Measurements from ENCODE around the gene HIF3A.
"Not testable (repeated sequence)": the region's sequence is repeated elsewhere in the genome, so short reads cannot be mapped to it uniquely, and the experiment has no call there.

The HIF3A gene

DNA sequence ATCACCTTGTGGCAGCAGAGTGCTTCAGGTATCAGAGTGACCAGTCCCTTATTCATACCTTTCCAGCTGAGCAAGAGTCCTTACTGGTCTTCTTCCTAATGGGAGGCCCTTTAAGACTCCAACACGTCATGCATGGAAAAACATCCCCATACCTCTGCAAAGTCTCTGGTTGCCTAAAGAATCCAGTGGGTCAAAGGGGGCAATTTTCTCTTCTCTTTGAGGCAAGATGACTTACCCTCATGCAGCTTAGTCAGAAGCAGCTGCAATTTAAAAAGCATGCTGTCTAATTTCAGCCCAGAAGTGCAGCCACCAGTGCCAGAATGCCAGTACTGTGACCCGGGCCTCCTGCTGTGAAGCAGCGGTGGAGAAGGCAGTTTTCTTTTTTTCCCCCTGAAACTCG is 68.7 kb downstream of the HIF3A start:
- DNase-seq = no peak

DNA sequence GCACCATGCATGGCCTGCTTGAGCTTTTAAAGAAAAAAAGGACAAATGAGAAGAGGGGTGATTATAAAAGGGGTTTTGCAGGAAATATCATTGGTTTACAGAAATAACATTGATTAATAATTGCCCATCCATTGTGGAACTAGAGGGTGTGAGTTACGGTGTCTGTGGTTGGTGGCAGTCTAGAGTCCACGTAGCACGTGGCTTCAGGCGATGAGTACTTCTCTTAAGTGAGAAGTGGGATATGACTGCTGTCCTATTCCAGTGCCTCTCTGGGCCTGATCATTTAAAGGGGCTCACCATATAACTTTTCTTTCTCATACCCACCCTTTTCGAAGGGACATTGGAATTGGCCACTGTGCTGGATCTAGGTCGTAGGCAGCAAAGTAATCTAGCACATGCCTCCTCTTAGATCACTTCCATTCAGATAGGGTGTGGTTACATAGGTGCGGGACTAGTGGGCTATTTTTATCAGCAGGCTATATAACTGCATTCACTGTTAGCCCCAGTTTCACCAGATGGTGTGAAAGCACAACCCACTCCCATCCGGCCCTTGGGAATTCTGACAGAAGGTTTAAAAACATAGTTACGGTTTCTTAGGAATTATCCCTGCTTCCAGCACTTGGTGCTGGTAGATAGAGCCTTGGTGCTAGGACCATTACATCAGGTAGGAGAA is 69.9 kb downstream of the HIF3A start:
- DNase-seq = no peak

DNA sequence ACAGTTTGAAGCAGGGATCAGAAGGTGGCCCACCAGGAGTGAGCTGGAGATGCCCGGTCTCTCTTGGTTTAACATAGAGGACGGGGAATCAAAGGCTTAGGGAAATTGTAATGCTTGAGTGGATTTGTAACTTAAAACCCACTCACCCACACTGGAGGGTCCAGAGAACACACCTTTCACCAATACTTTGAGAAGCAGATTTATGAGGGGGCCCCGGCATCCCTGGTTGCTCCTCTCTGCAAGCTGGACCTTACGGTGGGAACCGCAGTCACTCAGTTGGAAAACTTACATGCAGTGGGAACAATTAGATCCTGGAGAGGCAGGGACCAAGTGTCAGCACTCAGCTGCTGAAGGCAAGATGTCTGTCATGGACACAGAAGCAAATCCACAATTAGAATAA is 70.6 kb downstream of the HIF3A start:
- DNase-seq = no peak

DNA sequence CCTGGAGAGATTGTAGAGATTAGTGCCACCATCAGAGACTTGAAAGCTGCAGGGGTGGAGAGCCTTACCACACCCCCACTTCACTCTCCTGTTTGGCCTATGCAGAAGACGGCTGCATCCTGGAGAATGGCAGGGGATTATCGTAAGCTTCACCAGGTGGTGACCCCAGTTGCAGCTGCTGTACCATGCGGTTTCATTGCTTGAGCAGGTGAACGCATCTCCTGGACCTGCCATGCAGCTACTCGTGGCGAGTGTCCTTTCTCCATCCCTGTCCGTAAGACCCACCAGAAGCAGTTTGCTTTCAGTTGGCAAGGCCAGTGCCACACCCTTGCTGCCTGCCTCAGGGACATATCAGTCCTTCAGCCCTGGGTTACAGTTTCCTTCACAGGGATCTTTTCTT is 71.3 kb downstream of the HIF3A start:
- no peak for DNase-seq

DNA sequence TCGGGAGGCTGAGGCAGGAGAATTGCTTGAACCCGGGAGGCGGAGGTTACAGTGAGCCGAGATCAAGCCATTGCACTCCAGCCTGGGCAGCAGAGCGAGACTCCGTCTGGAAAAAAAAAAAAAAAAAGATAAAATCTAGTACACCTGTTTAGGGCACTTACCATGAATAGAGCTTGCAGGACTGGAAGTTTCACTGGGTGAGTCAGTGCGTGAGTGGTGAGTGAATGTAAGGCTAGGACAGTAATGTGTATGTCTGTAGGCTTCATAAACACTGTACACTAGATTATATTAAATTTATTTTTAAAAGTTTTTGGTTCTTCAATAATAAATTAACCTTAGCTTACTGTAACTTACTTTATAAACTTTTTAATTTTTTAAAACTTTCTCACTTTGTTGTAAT is 73.0 kb downstream of the HIF3A start:
- DNase-seq = no peak

DNA sequence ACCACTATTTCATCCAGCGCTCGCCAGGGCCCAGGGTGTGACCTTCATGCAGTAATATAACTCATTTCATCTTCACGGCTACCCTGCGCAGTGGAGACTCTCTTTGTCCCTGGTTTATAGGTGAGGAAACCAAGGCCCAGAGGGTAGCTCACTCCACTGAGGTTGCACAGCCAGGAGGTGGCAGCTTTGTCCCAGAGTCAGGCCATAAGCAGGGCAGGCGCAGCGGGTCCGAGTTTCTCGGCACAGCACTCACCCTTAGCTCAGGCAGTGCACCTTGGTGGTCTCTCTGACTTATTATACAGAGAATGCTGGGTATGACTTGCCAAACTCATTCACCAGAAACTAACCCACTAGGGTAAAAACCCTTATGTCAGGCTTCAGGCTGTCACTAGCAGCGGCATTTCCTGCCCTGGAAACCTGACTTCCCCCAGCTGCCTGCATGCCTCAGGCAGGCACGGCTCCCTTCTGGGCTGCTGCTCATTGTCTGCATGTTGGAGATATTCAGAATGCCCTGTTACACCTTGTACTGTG is 74.6 kb downstream of the HIF3A start:
- DNase-seq = no peak

DNA sequence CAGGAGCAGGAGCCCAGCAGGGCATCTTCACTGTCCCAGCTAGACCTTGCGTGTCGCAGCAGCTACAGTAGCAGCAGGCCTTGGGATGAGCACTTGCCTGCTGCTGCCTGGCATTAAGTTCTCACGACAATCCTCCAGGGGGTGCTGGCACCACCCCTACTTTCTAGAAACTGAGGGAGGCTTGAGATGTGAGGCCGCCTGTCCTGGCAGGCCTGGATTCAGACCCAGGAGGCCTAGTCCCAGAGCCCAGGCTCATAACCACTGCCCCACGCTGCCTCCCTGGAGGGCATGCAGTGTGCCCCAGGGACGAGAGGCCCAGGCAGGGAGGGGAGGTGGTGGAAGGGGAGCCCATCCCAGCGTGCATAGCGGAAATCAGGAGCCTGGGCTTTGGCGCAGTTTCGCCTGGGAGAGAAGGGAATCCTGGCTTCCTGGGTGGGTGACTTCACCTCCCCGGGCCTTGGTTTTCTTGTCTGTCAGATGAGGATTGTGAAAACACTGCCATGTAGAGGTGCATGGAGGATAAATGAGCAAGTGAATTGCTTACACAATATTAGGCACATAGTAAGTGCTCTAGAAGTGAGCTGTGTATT is 76.2 kb downstream of the HIF3A start:
- DNase-seq = no peak

DNA sequence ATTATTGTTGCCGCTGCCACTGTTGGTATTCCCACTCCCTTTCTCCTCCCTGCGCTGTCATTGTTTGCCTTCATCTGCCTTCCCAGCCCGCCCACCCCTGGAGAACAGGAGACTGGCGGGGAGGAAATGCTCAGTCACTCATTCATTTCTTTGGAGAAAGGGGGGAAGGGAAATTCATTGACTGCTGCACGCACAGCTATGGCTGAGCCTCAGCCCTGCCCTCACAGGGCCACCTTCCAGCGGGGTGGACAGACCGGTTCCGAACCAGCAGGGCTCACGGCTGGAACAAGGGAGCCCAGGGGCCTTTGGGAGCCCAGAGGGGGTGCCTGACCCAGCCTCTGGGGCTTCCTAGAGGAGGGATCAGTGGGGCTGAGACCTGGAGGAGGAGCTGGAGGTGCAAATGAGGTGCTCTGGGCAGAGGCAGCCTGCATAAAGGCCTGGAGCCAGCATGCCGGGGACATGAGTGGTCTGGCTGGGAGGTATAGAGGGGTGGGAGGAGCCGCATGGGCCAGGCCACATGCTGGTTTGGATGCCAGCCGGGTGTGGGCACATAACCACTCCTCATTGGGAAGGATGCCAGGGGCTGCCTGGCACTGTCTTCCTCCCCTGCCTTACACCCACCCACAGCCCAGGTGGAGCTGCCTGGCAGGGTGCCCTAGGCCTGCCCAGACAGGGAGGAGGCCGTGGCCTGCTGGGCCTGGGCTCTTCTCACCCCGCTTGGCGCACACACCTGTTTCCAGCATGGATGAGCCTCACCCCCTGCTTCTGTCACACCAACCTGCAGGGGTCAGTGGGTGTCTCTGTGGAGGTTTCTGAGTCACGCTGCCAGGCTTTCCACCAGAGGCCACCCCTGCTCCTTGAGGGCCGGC is 76.9 kb downstream of the HIF3A start:
- DNase-seq = no peak

DNA sequence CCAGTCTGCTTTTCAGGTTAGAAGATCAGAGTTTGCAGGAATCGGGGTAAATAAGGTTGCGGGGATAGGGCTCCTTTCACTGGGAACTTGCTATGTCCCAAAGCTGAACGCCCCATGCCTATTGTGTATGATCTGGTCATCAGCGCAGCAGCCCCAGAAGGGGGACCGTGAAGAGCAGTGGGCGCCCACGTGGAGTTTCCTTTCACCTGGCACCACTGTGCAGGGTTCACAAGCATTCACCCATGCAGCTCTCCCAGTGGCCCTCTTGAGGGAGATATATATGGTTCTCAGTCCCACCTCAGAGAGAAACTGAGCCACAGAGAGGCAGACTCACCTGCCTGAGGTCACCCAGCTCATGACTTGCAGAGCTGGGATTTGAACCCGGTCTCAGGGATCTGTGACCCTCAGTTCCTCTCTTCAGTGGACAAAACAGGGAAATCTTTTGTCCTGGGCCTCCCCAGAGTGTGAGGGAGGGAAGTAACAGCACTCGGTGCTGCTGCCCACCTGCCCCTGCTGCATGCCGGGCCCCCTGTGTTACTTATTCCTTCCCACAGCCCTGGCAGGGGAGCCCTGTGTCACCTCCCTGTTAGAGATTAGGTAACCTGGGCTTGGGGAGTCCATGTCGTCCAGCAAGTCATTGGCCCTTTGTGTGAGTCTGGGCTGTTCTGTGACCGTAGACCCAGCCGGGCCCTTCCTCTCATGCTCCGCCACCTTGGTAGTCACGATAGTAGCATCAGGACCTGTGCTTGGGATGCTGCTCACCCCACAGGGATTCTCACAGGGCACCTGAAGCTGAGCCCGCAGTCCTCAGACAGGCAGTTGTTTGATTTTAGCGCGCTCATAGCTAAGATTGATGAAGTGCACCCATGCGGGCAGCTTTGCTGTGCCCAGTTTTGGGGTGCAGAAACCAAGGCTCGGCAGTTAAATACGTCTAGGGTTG is 78.0 kb downstream of the HIF3A start:
- DNase-seq = no peak

DNA sequence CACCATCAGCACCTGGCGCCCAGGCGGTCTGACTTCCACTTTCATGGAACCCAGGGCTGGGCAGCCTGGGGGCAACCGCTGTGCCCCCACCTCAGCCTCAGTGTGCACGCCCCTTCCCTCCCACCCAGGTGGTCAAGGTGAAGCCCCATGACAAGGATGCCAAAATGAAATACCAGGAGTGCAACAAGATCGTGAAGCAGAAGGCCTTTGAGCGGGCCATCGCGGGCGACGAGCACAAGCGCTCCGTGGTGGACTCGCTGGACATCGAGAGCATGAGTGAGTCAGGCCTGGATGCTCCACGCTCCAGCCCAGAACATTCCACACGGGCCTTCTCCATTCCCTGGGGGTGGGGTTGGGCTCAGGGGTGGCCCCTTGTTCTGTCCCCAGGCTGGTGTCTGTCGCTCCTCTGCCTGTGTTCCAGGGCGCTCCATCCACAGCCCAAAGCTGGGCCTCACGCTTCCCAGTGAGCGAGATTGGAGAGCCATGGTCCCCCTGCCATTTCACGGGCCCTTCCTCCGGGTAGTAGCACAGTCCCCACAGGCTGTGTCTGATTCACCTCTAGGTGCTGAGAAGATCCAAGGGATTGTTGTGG is 78.7 kb downstream of the HIF3A start:
- DNase-seq = not testable (repeated sequence)

DNA sequence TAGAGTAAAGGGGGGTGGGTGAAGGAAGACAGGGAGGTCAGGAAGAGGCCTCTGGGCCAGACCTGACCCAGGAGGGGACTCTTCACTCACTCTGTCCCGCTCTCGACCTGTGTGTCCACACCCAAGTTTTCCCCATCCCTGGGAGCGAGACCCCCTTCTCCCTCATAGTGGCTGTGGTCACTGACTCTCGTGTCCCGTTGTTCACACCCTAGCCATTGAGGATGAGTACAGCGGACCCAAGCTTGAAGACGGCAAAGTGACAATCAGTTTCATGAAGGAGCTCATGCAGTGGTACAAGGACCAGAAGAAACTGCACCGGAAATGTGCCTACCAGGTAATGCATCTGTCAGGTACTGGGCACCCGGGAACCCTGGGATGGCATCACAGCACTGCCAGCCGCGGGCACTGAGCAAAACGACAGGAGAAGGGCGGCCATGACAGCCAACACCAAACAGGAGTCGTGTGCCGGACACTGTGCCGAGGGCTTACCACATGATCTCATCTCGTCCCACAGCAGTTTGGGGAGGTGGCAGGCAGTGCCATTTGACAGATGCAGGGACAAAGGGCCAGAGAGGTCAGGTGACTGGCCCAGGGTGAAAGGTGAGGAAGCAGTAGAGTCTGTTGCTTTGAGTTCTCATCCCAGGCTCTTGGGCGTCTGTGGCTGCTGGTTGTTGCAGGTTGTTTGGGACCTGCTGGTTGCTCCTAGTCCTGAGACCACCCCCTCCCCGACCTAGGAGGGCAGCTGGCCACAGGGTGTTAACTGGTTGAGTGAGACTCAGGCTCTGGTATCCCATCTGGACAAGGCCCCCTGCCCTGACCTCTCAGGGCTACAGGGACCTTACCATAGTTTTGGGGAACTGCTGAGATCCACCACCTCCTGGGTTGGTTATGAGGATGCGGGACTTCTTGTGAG is 79.7 kb downstream of the HIF3A start:
- no peak for DNase-seq

DNA sequence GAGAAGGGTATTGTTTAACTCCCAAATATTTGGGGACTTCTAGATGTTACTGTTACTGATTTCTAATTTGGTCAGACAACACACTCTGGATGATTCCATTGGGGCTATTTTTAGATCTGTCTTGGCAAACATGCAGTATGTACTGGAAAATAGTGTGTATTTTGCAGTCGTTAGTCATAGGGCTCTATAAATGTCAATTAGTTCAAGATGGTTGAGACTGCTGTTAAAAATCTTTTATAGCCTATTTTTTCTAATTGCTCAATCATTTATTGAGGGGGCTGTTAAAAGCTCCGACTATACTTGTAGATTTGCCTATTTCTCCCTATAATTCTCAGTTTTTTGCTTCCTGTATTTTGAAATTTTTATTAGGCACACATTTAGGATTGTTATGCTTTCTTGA is 81.4 kb downstream of the HIF3A start:
- no peak for DNase-seq

DNA sequence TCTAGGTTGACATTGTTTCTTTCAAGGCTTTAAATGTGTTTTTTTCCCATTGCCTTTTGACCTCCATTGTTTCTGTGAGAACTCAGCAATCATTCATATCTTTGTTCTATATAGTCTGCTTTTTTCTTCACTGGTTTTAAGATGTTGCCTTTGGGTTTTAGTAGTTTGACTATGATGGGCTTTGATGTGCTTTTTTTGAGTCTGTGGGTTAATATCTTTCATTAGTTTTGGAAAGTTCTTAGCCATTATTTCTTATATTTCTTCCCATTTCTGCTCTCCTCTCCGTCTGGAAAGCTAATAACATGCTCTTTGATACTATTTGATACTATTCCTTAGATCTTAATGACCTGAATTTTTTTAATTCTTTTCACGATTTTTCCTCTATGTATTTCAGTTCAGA is 83.8 kb downstream of the HIF3A start:
- no peak for DNase-seq

DNA sequence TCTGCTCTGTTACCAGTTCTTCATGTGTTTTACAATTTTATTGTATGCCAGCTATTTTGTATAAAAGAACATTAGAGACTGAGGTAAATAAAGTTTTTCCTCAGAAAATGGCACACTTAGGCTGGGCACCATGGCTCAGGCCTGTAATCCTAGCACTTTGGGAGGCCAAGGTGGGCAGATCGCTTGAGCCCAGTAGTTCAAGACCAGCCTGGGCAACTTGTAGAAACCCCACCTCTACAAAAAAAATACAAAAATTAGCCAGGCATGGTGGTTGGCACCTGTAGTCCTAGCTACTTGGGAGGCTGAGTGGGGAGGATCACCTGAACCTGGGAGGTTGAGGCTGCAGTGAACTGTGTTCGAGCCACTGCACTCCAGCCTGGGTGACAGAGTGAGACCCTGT is 84.5 kb downstream of the HIF3A start:
- no peak for DNase-seq

DNA sequence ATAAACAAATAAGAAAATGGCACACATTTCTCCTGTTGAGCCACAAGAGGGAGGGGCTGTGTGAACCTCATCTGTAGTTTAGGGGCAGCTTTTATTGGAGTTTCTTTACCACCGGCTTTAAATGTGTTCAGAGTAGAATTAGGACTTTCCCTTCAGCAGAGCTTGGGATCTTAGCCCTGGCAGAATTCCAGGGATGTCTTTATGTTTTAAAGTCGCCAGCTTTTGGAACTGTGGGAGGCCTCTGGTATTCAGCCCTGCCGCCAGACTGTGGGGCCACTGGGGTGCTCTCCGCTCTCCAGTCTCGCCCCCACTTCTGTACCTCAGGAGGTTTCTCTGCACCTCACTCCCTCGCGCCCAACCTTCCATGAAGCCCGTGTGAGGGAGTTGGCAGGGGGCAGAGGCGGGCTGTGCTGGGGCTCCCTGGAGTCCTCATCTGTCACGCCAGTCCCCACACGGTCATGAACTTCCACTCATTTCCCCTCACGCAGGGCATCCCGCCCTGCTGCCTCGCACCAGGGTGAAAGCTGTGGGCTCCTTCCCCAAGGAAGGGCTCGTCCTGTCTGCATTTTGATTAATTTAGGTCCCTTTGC is 85.0 kb downstream of the HIF3A start:
- DNase-seq = no peak

DNA sequence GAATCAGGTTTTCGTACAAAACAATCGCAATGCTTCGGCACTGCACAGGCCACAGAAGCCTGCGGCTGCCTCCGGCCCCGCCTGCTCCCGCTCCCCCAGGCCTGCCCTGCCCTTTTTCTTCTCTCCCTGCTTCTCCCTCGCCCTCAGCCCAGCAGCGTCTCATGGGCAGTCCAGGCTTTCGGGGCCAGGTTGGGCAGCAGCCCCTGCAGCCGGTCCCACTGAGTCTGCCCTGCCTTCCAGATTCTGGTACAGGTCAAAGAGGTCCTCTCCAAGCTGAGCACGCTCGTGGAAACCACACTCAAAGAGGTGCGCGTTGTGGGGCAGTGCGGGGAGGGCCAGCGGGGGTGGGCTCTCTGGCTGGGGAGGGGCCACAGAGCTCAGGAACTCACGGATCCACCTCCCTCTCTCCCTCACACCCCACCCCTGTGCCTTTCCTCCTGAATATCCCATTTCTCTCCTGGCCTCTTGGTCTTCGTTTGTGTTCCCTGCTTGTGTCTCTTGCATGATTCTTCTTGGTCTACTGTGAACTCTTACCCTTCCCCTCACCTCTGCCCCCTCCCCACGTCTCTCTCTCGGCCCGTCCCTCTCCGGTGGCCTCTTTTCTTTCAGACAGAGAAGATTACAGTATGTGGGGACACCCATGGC is 86.5 kb downstream of the HIF3A start:
- DNase-seq = no peak

DNA sequence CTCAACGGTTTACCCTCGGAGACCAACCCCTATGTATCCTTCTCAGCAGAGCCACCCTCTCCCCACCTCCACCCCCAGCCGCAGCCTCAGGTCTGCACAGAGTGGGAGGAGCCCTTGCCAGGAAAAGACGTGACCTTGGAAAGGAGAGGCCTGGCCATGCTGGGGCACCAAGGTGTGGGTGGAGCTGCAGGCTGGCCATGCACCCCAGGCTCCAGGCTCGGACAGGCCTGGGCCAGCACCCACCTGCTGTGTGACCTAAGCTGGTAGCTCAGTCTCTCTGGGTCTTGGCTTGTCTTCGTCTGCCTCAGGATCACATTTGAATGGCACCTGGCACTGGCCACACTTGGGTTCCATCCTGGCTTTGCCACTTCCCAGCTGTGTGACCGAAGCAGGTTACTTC is 87.0 kb downstream of the HIF3A start:
- no peak for DNase-seq

DNA sequence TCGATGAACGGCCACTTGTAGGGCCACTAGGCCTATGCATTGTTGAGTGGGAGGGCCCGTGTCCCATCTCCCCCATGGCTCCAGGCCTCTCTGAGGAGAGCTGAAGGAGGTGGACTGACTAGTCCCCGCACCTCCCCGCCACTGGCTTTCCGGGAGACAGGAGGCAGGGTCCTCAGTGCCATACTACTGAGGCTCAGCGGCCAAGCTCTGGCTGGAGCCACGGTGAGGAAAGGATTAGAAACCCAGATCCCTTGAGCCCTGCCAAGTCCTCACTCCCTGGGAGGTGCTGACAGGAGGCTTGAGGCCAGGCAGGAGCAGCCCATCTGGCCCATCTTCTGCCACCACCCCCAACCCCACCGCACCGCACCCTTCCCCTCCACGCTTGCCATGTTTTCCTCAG is 87.6 kb downstream of the HIF3A start:
- DNase-seq = no peak

DNA sequence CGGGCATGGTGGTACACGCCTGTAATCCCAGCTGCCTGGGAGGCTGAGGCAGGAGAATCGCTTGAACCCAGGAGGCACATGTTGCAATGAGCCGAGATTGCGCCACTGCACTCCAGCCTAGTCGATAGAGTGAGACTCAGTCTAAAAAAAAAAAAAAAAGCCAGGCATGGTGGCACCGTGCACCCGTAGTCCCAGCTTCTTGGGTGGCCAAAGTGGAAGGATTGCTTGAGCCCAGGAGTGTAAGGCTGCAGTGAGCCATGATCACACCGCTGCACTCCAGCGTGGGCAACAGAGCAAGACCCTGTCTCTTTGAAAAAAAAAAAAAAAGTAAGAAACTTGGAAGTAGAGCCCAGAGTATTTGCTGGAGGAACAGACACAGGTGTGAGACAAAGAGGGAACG is 88.8 kb downstream of the HIF3A start:
- DNase-seq = no peak

DNA sequence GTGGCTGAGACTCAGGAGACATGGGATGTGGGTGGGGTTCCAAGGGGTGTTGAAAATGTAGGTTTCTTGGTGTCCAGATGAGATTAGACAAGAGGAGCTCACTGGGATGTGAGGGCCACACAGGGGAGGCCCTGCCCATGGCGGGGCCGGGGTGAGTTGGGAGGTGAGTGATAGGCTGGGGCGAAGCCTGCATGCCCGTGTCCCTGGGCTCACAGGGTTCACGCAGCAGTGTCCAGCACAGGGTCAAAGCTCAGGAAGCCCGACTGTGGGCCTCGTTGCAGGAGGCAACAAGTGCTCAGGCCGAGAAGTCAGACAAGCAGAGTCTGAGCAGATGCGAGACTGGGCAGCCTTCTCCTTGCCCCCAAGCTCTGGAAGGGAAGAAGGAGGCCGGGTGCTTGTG is 89.3 kb downstream of the HIF3A start:
- DNase-seq = no peak

Measured in CD4-positive, alpha-beta T cell treated with Interleukin-4 for 4 hours (primary cell).